DMS114 treated with DMSO at 0.1 percent for 48 hours (cell line): ENCODE measurements around the gene EIF5A2.

Experiments used
- DNase-seq: peaks from one replicate; lab custom pipeline; 2025; ENCODE audit not compliant: unreplicated experiment; lab: John Stamatoyannopoulos, UW

EIF5A2 gene

DNA sequence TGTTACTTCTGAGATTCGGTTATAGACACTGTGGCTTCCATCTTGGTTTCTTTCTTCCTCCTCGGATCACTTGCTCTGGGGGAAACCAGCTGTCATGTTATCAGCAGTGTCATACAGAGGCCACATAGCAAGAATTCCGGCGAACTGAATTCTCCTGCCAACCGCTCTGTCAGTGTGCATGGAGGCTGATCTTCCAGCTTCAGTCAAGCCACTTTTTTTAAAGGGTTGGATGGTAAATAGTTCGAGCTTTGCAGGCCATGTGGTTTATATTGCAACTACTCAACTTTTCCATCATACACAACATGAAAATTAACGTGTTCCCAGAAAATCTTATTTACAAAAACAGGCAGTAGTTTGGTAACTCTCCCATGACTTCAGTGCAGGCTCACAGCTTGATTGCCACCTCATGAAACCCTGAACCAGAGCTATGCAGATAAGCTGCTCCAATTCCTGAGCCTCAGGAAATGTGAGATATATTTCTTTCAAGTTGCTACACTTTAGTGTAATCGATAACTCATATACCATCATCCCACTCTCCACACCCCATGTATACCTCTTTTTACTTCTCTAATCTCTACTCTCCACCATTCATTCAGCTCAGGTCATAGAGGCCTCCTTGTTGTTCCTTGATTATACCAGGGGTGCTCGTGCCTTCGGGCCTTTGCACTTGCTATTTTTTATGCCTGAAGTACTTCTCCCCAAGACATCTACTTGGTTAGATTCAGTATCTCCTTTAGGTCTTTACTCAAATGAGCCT, 45.6 kb downstream of the EIF5A2 start:
- peak; percentile 10 for DNase-seq

DNA sequence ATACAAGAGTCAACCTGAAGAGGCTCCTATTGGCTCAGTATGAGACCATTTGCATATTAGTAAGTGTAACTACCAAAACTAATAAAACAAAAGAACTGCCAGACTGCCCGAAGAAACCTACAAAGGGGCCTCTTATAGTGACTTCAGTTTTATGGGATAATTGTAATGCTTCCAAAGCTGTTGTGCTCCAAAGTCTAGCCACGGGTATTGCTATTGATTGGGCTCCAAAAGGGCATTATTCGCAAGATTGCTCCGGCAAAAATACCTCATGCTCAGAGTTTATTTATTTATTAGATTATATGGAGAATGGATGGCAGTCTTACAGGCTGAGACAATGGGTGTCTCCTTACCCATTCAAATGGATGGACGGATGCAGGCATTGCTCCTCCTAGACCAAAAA, 49.8 kb downstream of the EIF5A2 start:
- no peak for DNase-seq

DNA sequence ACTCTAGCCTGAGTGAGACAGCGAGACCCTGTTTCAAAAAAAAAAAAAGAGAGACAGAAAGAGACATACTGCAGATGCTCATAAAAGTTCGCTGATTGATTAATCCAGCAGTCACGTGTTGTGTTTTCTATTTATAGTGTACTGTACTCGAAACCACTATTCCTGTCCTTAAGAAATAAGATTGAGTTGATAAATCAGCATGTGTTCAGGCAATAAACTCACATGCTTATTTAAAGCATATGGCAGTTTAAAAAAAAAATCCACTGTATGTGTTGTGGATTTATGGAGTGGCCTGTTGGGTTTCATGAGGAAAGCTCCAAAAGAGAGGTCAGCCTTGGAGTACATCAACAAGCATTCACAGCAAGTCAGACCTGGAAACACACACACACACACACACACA, 56.1 kb downstream of the EIF5A2 start:
- no peak for DNase-seq

DNA sequence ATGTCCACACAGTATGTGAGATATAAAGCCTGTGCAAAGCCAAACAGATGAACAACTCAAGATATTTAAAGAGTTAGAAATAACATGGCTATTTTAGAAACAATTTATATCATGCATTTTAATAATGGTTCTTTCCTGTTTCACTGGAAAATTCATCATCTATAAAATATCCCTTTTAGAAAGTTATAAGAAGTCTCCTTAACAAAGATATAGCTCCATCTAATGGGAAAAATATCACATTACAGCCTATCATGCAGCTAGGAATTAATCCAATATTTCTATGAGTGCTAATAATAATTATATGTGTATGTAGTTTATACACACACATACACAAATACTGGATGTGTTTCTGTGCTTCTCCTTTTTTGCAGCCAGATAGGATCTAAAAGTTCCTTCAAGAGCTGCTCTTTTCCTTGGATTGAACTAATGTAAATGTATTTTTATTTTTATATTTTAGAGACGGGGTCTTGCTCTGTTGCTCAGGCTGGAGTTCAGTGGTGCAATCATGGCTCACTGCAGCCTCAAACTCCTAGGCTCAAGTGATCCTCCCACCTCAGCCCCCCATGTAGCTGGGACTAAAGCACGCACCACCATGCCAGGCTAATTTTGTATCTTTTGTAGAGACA, 60.0 kb downstream of the EIF5A2 start:
- DNase-seq = peak; percentile 21

DNA sequence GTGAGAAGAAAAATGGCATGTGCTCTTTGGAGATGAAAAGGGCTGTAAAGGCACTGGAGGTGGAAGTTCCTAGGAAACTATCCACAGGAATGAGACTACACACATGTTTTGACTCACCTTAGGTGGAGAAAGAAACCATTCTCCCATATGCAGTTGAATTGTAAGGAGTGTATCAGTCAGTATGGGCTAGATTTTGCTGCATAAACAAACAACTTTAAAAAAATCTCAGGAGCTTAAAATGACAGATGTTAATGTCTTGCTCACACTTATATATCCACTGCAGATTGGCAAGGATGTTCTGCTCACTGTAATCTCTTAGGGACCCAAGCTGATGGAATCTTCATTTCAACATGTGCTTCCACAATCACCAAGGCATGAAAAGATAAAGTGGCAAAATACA, 64.1 kb downstream of the EIF5A2 start:
- DNase-seq = no peak

DNA sequence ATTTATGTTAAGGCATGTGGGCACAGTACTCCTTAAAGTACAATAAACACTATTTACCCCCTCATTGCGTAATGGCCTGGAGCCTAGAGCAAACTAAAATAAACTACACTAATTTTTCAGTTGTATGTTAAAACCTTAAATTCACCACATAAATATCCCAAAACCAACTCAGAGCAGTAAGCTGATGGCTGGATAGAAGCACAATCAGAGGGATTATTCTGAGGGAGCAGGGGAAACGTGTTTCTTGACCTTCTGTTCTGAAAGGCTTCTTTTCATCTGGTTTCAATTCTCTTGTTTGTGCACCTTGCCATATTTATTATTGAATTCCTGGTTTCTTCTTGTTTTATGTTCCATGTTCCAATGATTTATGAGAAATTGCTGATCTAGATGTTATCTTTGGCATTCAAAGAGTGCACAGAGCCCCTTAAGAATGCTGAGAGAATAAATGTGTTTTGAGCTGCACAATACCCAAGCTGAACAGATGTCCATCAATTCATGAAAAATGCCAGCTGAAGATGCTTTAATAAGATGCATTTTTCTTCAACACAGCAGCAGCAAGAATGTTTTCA, 68.1 kb downstream of the EIF5A2 start:
- no peak for DNase-seq

DNA sequence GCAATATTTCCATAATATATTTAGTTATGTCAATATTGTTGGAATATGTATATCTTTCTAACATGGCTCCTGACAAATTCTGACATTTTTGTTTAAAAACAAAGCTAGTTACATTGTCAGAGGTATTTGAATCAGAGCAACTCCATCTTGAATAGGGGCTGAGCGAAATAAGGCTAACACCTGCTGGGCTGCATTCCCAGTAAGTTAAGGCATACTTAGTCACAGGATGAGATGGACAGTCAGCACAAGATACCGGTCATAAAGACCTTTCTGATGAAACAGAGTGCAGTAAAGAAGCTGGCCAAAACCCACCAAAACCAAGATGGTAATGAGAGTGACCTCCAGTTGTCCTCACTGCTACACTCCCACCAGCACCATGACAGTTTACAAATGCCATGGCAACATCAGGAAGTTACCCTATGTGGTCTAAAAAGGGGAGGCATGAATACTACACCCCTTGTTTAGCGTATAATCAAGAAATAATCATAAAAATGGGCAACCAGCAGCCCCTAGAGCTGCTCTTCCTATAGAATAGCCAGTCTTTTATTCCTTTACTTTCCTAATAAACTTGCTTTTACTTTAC, 68.8 kb downstream of the EIF5A2 start:
- no peak for DNase-seq
